Adrenal gland (tissue), 5 donors: ENCODE data around the gene EML6.

Experiments used
- CTCF ChIP-seq, 6 experiments: fragments of 450-650 bp in 4 of 6; fragments of 200-600 bp in 2 of 6; sonication (generic) in 1 of 6; IDR thresholded peaks; 1 replicate in 5 of 6; 2 replicates in 1 of 6; pipeline versions ENCODE4 v1.5.1 to v1.8.0; 2016 to 2021; ENCODE audit warnings: antibody characterized with exemption in 6 of 6, mild to moderate bottlenecking in 2 of 6, moderate library complexity in 1 of 6
- POLR2A ChIP-seq, 2 donors: fragments of 450-650 bp; IDR thresholded peaks; one replicate each; pipeline ENCODE4 v1.6.1; 2017; ENCODE audit warnings: antibody characterized with exemption in 2 of 2, mild to moderate bottlenecking in 2 of 2, moderate library complexity in 1 of 2
- donor health status: DM: no; HTN: no; CAD: no.

DNA sequence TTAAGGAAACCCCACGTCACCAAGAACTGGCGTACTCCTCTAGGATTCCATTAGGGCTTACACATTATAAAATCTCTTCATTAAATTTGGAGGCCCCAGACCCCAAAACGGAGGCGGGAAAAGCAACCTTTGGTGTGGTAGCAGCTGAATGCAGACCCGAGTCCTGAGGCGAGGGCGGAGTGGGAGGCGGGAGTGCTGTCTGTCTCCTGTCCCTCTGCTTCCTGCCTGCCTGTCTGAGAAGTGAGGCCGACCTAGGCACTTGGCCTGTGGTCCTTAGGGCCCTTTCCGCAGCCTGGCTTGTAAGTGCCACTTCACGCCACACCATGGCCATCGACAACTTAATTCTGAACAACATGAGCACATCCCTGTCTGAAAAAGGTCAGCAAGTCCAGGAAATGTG, 224.7 kb downstream of the EML6 start:
- TF ChIP-seq CTCF (IDR thresholded peaks at IDR 0.05) (no peak), POLR2A (IDR thresholded peaks at IDR 0.05) (no peak)
